Thoracic aorta (tissue), 2 donors: ENCODE results near the gene FBXW5. TPM values are rescaled to one million over a fixed set of nuclear protein-coding genes. Genes with fewer than 3 reads are reported as not detected.

Experiments used
- ATAC-seq: fragments of 150-250 bp; one replicate; pipeline ENCODE4 v1.8.0; 2017; ENCODE audit warnings: low read depth; ENCODE audit not compliant: insufficient number of reproducible peaks, low FRiP score
- DNase-seq: peaks from one replicate; pipeline ENCODE4 v3.0.0-alpha.2; 2020; ENCODE audit warnings: low spot score
- H3K27ac ChIP-seq, 2 donors: fragments of 200-600 bp; sonication (generic); 1 replicate in 1 of 2; 2 replicates in 1 of 2; pipeline ENCODE4 v1.5.1; 2016; ENCODE audit warnings: mild to moderate bottlenecking in 2 of 2, moderate library complexity in 2 of 2
- H3K27me3 ChIP-seq: fragments of 200-600 bp; sonication (generic); replicated peaks from 2 replicates; pipeline ENCODE4 v1.6.0; 2016; ENCODE audit warnings: mild to moderate bottlenecking; ENCODE audit not compliant: insufficient read depth
- H3K36me3 ChIP-seq: fragments of 200-600 bp; sonication (generic); one replicate; pipeline ENCODE4 v1.5.1; 2016
- H3K4me1 ChIP-seq, 2 donors: fragments of 200-600 bp; sonication (generic); 1 replicate in 1 of 2; 2 replicates in 1 of 2; pipeline versions ENCODE4 v1.5.1 to v1.6.0; 2016; ENCODE audit warnings: low read depth in 2 of 2, mild to moderate bottlenecking in 1 of 2; ENCODE audit not compliant: control insufficient read depth in 1 of 2
- H3K4me3 ChIP-seq: fragments of 200-600 bp; sonication (generic); 2 replicates; pipeline ENCODE4 v1.5.1; 2016; ENCODE audit warnings: mild to moderate bottlenecking
- H3K9me3 ChIP-seq: fragments of 200-600 bp; sonication (generic); 2 replicates; pipeline ENCODE4 v1.5.1; 2016
- CTCF ChIP-seq: fragments of 200-600 bp; sonication (generic); IDR thresholded peaks from one replicate; pipeline ENCODE4 v1.5.1; 2019; ENCODE audit warnings: antibody characterized with exemption
- total RNA-seq, 2 donors: library from RNA; depleted of rRNA; stranded (reverse); fragments of >200 nt; gene quantifications; one replicate each; pipeline versions ENCODE4 v1.1.0 to v1.2.3, GENCODE V29; 2016

Gene FBXW5
- total RNA-seq, 2 donors from 2014 or later, result 176 to 383 TPM

GRCh38 chr9:136946228-136947027 is 1.9 kb upstream of the FBXW5 start:
- Histone ChIP-seq H3K27me3 (no peaks in the 10 kb centered on the region), H3K9me3 (no peaks in the 10 kb centered on the region), H3K27ac (no peak overlapping the region), H3K4me3 (no peak overlapping the region), H3K4me1 (peaks cover 22 to 45% of the 10 kb centered on the region in 2 donors), H3K36me3 (peaks cover 15% of the 10 kb centered on the region)
- TF ChIP-seq CTCF, result no peak
- DNase-seq (no peak), ATAC-seq (no peak)

GRCh38 chr9:136945333-136946227 is 1.0 kb upstream of the FBXW5 start:
- ATAC-seq, result no peak
- peaks cover 22% of the 10 kb centered on the region for H3K36me3 ChIP-seq
- no peak overlapping the region for H3K27ac ChIP-seq
- H3K4me1 ChIP-seq, result peaks cover 21 to 42% of the 10 kb centered on the region in 2 donors
- H3K27me3 ChIP-seq, result no peaks in the 10 kb centered on the region
- no peak for DNase-seq
- H3K4me3 ChIP-seq, result no peak overlapping the region
- no peak for TF ChIP-seq CTCF
- no peaks in the 10 kb centered on the region for H3K9me3 ChIP-seq

- H3K4me1 ChIP-seq, result peaks cover 13 to 41% of the 10 kb centered on the region in 2 donors
- peaks cover 34% of the 10 kb centered on the region for H3K36me3 ChIP-seq
- TF ChIP-seq CTCF, result no peak
- ATAC-seq (peak; percentile 14), DNase-seq (no peak)
- peak overlapping the region; percentile 79 to 83 for H3K27ac ChIP-seq
- no peaks in the 10 kb centered on the region for H3K9me3 ChIP-seq
- peak overlapping the region; percentile 97 for H3K4me3 ChIP-seq
- no peaks in the 10 kb centered on the region for H3K27me3 ChIP-seq
Measured at GRCh38 chr9:136944212-136944518, 373 bp downstream of the FBXW5 start.

GRCh38 chr9:136943291-136944211 is 987 bp downstream of the FBXW5 start:
- H3K4me3 ChIP-seq, result peak overlapping the region; percentile 97
- DNase-seq, result no peak
- no peak for ATAC-seq
- H3K4me1 ChIP-seq, result peaks cover 11 to 39% of the 10 kb centered on the region in 2 donors
- peaks cover 34% of the 10 kb centered on the region for H3K36me3 ChIP-seq
- TF ChIP-seq CTCF, result no peak
- H3K27ac ChIP-seq, result peak overlapping the region; percentile 79 to 83
- H3K27me3 ChIP-seq, result no peaks in the 10 kb centered on the region
- H3K9me3 ChIP-seq, result no peaks in the 10 kb centered on the region
